Stomach (tissue), 4 donors: ENCODE results near the gene CHST13.

Source experiments
- POLR2A ChIP-seq, 4 donors: fragments of 450-650 bp; IDR thresholded peaks; one replicate each; pipeline ENCODE4 v1.6.1; 2016; ENCODE audit warnings: antibody characterized with exemption in 4 of 4, control low read depth in 2 of 4, mild to moderate bottlenecking in 1 of 4, moderate library complexity in 1 of 4
- POLR2AphosphoS5 ChIP-seq, 3 donors: sonication (generic); formaldehyde crosslinking; IDR thresholded peaks; one replicate each; pipeline ENCODE4 v1.6.1; 2016; ENCODE audit warnings: antibody characterized with exemption in 3 of 3
- TF ChIP-seq, protein P1 (sequence below), 7 experiments: fragments of 450-650 bp in 4 of 7; fragments of 200-600 bp in 3 of 7; sonication (generic) in 3 of 7; IDR thresholded peaks; one replicate each; pipeline ENCODE4 v1.5.1; 2016 to 2019; ENCODE audit warnings: antibody characterized with exemption in 7 of 7, control low read depth in 2 of 7, mild to moderate bottlenecking in 1 of 7

DNA sequence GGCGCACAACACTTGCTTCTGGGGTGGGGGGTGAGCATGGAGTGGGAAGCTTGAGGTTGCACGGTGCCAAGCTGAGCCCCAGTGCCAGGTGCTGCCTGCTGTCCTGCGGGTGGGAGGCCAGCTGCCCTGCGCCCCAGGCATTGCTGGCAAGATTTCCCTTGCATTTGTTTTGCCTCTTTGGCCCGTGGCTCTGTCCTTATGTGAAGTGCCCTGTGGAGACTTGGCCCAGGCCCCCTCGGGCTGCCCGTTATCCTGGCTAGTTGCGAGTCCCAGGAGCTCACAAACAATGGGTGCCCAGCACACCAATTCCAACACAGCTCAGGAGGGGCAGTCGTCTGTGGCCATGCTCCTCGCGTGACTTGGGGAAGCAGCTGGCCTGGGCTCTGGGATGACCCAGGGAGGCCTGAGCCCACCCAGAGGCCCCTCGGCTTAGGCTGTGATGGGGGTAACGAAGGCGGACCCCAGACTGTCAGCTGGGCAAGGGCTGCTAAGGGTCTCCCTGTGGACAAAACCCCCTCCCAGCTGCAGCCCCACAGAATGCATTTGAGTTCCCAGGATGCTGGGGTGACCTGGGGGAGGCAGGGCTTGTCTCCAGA lies 28.8 kb downstream of the CHST13 start:
- TF ChIP-seq, protein P1, sequence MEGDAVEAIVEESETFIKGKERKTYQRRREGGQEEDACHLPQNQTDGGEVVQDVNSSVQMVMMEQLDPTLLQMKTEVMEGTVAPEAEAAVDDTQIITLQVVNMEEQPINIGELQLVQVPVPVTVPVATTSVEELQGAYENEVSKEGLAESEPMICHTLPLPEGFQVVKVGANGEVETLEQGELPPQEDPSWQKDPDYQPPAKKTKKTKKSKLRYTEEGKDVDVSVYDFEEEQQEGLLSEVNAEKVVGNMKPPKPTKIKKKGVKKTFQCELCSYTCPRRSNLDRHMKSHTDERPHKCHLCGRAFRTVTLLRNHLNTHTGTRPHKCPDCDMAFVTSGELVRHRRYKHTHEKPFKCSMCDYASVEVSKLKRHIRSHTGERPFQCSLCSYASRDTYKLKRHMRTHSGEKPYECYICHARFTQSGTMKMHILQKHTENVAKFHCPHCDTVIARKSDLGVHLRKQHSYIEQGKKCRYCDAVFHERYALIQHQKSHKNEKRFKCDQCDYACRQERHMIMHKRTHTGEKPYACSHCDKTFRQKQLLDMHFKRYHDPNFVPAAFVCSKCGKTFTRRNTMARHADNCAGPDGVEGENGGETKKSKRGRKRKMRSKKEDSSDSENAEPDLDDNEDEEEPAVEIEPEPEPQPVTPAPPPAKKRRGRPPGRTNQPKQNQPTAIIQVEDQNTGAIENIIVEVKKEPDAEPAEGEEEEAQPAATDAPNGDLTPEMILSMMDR (IDR thresholded peaks at IDR 0.05) = no peak
- no peak for TF ChIP-seq POLR2A (IDR thresholded peaks at IDR 0.05)
- TF ChIP-seq POLR2AphosphoS5 (IDR thresholded peaks at IDR 0.05) = no peak
